ENCODE measurements around the gene PLIN5.

- TF ChIP-seq TAF1 (IDR thresholded peaks at IDR 0.05; ENCODE audit: low read depth, low read length) (no peak), RAD21 (IDR thresholded peaks at IDR 0.05 in 1 of 2, conservative IDR thresholded peaks at IDR 0.05 in 1 of 2; ENCODE audit: low read depth in 2 of 2, low read length in 2 of 2) (no peak), GTF2F1 (IDR thresholded peaks at IDR 0.05; ENCODE audit: borderline replicate concordance, low read depth, low read length) (no peak), CTCF (IDR thresholded peaks at IDR 0.05; ENCODE audit: control extremely low read depth in 1 of 3, insufficient read depth in 1 of 3, low read depth in 1 of 3, low read length in 3 of 3) (no peak), EGR1 (IDR thresholded peaks at IDR 0.05; ENCODE audit: borderline replicate concordance, low read depth, low read length) (no peak), SUZ12 (IDR thresholded peaks at IDR 0.05; ENCODE audit: low read length) (no peak), EP300 (IDR thresholded peaks at IDR 0.05; ENCODE audit: borderline replicate concordance in 1 of 2, low read depth in 2 of 2, low read length in 2 of 2) (no peak)
Measured at GRCh38 chr19:4492337-4493103, 42.5 kb downstream of the PLIN5 start.
